PC-9 (cell line): ENCODE data around the gene STARD10.

ENCODE experiments used
- CTCF ChIP-seq: fragments of 200-600 bp; sonication (generic); conservative IDR thresholded peaks from 2 replicates; pipeline ENCODE4 v1.6.1; 2017; ENCODE audit warnings: mixed run types, antibody characterized with exemption, mild to moderate bottlenecking, moderate library complexity
- EZH2 ChIP-seq: fragments of 200-600 bp; sonication (generic); IDR thresholded peaks from 2 replicates; pipeline ENCODE4 v1.8.0; 2017; ENCODE audit warnings: antibody characterized with exemption, low read depth

DNA sequence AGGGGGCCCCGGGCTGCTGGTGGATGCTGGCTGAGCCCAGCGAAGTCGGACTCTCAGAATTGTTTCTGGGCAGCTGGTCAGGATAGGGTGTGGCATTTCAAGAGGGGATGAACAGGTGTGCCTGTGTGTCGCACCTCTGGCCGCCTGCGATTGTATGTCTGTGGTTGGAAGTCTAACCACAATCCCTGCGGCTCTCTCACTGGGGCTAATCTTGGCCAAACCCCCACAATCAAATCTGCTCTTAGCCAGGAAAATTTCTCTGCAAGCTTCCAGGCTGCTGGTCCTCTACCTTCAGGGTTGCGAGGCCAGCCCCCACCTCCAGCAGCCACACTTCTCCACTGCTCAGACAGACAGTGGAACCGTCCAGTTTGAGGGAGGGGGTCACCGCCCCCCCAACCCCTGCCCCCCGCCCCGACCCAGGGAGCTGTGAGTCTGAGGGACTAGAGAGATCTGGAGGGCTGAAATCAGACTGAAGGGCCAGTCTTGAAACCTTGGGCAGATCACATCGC is 21.3 kb upstream of the STARD10 start:
- no peak for TF ChIP-seq CTCF
- TF ChIP-seq EZH2, result no peak
